Amniotic stem cell (primary cell): ENCODE measurements around the gene ACOX1.

ENCODE experiments used
- DNase-seq: peaks from one replicate; lab custom pipeline; 2025; lab: John Stamatoyannopoulos, UW

The ACOX1 gene

GRCh38 chr17:75891605-75892555 is 87.1 kb downstream of the ACOX1 start:
- no peak for DNase-seq
